NCI-H1436 treated with DMSO at 0.1 percent for 48 hours (cell line): ENCODE measurements around the gene PLCXD1.
"Not testable (repeated sequence)": the region's sequence is repeated elsewhere in the genome, so short reads cannot be mapped to it uniquely, and the experiment has no call there.

Experiments
- DNase-seq: peaks from one replicate; lab custom pipeline; 2025; lab: John Stamatoyannopoulos, UW

The PLCXD1 gene

DNA sequence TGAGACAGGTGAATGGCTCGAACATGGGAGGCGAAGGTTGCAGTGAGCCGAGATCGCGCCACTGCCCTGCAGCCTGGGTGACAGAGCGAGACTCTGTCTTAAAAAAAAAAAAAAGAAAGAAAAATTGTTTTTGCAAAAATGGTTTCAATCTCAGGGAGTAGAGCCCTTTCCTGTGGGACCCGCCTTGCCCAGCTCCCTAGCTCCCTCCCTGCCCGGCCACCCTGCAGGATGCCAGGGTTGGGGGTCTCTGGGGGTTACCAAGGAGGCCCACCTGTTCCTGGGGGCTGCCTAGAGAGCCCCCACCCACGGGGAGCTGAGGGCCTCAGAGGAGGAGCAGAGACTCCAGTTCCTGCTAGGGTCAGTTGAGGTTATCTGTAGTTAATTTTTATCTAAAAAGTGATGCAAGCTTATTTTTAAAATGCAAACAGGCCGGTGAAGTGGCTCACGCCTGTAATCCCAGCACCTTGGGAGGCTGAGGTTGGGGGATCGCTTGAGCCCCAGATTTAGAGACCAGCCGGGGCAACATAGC is 18.7 kb upstream of the PLCXD1 start:
- no peak for DNase-seq

GRCh38 chrX:264006-264405 is 17.2 kb upstream of the PLCXD1 start:
- DNase-seq: not testable (repeated sequence)

DNA sequence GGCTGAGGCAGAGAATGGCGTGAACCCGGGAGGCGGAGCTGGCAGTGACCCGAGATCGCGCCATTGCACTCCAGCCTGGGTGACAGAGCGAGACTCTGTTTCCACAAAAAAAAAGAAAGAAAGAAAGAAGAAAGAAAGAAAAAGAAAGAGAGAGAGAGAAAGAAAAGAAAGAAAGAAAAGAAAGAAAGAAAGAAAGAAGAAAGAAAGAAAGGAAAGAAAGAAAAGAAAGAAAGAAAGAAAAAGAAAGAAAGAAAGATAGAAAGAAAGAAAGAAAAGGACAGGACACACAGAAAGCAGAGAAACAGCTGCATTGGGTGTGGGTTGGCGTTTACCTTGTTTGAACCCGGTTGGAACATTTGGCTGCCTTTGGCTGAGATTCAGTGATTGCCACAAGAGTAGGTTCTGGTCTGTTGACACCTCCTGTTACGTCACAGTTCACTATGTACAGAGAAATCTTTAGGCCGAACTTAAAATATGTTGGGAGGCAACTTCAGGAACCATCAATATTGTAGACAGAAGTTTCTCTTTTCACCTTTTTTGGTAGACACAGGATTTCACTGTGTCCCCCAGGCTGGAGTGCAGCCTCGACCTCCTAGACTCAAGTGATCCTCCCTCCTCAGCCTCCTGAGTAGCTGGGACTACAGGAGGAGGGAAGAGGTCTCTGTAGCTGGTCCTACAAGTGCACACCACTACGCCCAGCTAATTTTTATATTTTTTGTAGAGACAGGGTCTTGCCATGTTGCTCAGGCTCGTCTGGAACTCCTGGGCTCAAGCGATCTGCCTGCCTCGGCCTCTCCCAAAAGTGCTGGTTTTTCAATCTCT is 16.3 kb upstream of the PLCXD1 start:
- DNase-seq: no peak

DNA sequence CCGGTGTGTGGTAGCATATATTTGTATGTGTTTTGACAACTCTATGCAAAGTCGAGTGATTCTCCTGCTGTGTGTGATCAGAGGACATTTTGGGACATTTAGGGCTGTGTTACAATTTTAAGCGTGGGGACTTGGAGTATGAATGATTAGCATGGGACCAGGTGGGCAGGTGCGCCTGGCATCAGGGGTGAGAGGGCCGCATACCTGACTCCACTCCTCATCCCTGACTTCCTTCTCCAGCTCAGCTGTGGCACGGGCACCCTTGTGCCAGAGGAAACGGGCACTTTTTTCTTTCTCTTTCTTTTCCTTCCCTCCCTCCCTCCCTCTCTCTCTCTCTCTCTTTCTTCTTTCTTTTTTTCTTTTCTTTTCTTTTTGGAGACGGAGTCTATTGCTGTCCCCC is 15.7 kb upstream of the PLCXD1 start:
- DNase-seq: no peak

GRCh38 chrX:267771-268261 is 13.4 kb upstream of the PLCXD1 start:
- DNase-seq: no peak

GRCh38 chrX:270848-271367 is 10.3 kb upstream of the PLCXD1 start:
- no peak for DNase-seq

DNA sequence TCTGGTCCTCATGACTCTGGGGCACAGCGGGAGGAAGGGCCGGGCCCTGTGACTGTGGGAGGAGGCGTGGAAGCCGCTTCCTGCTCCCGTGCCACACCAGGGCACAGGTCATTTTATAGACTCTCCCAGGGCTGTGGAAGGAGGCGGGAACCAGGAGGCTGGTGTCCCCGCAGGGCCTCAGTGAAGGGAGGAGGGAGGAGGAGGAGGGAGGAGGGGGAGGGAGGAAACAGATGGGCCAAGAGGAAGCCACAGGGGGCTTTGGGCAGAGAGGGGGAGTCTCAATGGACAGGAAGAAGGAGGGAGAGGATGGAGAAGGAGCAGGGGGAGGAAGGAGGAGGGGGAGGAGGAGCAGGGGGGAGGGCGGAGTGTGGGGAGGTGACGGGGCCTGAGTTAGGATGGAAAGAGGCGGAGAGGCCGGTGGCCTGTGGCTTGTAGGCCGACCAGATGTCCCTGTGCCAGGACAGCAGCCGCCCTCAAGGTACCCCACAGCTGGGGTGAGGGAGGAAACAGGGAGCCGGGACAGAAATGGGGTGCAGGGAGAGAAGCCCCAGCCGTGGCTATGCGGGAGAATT is 6.2 kb upstream of the PLCXD1 start:
- DNase-seq: no peak

GRCh38 chrX:275476-275966 is 5.7 kb upstream of the PLCXD1 start:
- no peak for DNase-seq

DNA sequence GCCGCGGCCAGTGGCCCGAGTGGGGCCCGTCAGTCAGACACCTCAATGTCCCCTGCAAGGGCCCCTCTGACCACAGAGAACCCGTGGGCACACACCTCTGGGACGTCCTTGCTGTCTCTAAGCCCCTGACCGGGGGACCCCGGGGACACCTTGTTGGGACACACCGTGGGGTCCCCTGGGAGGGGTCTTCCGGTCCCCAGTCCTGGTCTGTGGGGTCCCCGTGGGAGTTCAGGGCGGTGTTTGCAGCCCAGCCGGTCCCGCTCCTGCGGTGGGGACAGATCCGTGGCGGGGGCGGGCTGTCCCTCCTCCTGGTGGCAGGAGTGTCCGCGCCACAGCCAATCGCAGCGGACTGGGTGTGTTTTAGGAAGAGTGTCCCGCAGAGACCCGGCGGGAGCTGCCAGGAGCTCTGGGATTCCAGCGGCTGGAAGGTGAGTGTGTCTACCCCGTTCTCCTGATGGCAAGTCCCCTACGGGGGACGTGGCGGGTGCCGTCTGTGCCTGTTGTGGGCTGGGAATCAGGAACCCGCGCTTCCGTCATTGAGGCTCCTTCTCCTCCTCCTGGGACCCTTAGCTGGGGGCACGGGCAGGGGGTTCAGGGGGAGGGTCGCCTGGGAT is 5.1 kb upstream of the PLCXD1 start:
- no peak for DNase-seq

- DNase-seq: no peak
Observed at GRCh38 chrX:276581-277201, 4.5 kb upstream of the PLCXD1 start.

DNA sequence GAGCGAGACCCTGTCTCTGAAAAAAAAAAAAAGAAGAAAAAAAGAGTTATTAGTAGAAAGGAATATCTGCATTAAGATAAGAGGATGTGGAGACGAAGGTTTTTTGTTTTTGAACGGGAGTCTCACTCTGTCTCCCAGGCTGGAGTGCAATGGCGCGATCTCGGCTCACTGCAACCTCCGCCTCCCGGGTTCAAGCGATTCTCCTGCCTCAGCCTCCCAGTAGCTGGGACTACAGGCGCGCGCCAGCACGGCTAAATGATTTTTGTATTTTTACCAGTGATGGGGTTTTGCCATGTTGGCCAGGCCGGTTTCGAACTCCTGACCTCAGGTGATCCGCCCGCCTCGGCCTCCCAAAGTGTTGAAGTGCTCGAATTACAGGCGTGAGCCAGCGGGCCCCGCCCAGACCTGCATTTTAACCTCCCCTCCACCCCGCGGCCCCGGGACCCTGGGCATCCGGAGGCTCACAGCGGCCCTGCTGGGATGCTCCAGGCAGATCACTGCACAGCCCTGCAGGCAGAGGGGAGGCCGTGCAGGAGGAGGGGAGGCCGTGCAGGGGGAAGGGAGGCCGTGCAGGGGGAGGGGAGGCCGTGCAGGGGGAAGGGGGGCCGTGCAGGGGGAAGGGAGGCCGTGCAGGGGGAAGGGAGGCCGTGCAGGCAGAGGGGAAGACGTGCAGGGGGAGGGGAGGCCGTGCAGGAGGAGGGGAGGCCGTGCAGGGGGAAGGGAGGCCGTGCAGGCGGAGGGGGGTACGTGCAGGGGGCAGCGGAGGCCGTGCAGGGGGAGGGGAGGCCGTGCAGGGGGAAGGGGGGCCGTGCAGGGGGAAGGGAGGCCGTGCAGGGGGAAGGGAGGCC is 1.2 kb upstream of the PLCXD1 start:
- DNase-seq: not testable (repeated sequence)

DNA sequence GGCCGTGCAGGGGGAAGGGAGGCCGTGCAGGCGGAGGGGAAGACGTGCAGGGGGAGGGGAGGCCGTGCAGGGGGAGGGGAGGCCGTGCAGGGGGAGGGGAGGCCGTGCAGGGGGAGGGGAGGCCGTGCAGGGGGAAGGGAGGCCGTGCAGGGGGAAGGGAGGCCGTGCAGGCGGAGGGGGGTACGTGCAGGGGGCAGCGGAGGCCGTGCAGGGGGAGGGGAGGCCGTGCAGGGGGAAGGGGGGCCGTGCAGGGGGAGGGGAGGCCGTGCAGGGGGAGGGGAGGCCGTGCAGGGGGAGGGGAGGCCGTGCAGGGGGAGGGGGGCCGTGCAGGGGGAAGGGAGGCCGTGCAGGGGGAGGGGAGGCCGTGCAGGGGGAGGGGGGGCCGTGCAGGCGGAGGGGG is 459 bp upstream of the PLCXD1 start:
- not testable (repeated sequence) for DNase-seq

DNA sequence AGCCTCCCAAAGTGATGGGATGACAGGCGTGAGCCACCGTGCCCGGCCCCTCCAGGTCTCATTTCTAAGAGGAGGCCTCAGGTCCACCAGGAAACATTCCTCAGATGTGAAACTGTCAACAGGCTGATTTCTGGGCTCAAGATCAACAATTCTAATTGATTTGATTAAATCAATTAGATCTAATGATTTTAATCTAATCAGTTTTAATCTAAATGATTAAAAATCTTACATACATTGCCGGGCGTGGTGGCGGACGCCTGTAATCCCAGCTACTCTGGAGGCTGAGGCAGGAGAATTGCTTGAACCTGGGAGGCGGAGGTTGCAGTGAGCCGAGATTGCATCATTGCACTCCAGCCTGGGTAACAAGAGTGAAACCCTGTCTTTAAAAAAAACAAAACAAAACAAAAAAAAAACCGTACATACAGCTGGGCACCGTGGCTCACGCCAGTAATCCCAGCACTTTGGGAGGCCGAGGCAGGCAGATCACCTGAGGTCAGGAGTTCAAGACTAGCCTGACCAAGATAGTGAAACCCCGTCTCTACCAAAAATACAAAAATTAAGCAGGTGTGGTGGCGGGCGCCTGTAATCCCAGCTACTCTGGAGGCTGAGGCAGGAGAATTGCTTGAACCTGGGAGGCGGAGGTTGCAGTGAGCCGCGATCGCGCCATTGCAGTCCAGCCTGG is 960 bp downstream of the PLCXD1 start:
- not testable (repeated sequence) for DNase-seq

DNA sequence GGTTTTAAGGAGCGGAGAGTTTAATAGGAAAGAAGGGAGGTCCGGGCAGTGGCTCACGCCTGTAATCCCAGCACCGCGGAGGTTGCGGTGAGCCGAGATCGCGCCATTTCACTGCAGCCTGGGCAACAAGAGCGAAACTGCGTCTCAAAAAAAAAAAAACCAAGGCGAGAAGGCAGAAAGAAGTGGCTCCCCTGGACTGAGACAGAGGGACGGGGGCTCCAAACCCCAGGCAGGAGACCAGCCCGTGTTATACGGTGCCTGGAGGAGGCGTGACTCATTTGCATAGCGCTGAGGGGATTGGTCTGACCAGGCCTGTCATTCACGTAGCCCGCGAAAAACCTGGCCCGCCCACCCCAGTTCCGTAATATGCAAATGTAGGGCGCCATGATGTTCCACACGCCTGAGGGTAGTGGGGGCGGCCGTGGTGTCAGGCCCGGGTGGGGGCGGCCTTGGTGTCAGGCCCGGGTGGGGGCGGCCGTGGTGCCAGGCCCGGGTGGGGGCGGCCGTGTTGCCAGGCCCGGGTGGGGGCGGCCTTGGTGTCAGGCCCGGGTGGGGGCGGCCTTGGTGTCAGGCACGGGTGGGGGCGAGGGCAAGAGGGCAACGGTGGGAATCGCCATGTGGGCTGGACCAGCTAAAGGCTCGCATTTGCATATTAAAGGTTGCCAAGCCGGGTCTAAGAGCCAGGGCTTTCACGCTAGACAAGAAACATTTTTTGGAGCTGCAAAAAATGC is 2.1 kb downstream of the PLCXD1 start:
- no peak for DNase-seq

DNA sequence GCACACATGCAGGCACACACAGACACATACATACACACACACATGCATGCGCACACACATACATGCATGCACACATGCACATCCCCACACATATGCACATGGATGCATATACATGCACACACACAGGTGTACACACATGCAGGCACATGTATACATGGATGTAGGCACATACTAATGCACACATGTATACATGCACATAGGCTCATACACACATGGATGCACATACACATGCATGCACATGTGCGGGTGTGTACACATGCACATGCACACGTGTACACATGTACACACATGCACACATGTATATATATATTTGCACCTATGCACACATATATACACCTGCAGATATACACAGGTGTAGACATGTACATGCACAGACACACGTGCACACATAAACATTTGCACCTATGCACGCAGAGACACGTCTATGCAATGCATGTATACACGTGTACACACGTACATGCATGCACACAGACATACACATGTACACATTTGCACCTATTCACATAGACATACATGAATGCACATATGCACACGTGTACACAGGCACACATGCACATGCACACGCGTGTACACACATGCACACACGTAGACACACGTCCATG is 4.0 kb downstream of the PLCXD1 start:
- DNase-seq: no peak

GRCh38 chrX:287670-288069 is 6.5 kb downstream of the PLCXD1 start:
- DNase-seq: no peak

DNA sequence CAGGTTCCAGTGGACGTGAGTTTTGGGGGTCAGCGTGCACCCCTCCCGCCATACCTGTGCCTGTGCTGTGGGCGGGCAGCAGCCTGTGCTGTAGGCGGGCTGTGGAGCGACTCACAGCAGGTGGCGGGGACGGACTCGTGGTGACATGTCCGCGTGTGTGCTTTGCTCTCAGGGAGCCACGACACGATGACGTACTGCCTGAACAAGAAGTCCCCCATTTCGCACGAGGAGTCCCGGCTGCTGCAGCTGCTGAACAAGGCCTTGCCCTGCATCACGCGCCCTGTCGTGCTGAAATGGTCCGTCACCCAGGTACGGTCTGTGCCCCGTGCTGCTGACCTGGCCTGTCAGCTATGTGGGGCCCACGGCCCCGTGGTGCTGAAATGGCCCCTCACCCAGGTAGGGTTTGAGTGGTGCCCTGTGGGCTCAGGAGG is 7.4 kb downstream of the PLCXD1 start:
- no peak for DNase-seq

DNA sequence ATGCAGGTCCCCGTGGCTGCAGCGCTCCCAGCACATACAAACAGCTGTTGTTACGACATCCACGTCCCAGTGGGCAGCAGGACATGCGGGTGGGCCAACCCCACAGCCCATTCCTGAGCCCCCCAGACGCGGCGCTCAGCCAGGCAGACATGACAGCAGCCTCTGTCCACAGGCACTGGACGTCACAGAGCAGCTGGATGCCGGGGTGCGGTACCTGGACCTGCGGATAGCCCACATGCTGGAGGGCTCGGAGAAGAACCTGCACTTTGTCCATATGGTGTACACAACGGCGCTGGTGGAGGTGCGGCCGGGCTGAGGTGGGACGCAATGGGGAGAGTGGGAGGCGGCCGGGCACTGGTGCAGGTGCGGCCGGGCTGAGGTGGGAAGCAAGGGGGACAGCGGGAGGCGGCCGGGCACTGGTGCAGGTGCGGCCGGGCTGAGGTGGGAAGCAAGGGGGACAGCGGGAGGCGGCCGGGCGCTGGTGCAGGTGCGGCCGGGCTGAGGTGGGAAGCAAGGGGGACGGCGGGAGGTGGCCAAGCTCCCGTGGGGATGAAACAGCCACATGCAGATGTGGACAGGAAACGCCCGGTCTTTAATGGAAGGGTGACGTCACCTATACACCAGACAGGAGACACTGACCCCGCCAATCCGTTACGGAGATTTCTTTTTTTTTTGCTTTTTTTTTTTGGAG is 9.4 kb downstream of the PLCXD1 start:
- DNase-seq: no peak

GRCh38 chrX:291411-291901 is 10.3 kb downstream of the PLCXD1 start:
- no peak for DNase-seq
